ENCODE results near the gene SRPK2.

The SRPK2 gene

DNA sequence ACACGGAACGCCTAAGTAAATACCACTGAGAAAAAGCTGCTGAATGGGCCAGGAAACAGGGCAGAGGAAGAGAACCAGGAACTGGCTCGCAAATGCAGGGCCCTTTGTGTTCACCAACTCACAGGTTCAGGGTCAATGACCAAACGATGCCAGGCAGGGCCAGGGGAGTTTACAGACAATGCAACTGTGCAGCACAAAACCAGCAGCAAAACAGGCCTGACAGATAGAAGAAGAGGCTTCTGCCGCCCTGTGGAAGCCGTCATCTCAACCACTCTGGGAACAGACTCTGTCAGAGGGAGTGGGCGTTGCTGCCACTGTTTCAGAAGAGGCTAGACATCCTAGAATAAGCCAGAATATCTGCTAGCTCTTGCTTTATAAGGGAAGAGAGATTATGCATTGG lies 256.8 kb downstream of the SRPK2 start:
- no peaks in the 10 kb centered on the region for H3K4me1 Mint-ChIP-seq (ENCODE audit: low read depth)

DNA sequence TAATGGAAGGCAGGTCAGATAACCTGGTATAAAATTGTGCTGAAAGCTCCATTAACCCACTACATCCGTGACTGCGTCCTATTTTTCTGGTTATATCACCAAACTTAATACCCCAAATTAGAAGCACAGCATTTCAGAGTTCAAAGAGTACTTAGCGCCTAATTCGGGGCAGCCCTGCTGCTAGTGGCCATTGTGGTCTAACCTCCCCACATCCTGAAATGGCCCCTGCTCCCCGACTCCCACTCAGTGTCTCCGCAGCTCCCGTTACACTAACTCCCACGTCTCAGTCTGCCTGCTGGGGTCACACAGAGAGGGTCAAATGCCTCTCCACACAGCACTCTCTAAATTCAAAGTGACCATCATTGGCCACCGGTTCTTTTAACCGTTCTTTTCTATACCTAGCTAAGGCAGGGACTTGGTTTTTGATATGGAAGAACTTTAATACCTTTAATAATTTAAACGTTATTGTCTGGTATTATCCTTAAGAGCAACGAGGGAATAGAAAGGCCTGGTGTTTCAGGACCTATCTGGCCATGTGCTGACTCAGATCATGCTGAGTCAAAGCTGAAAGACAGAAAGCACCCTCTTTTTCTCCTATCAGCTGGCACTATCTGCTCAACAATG lies 257.6 kb downstream of the SRPK2 start:
- H3K27ac Mint-ChIP-seq, result no peak overlapping the region
- no peak overlapping the region for H3K4me3 Mint-ChIP-seq
- H3K27me3 Mint-ChIP-seq, result no peaks in the 10 kb centered on the region
- intact Hi-C loops (cut with micrococcal nuclease), result no loop called here
- H3K36me3 Mint-ChIP-seq (ENCODE audit: low read depth), result peaks cover 86% of the 10 kb centered on the region
- H3K9me3 Mint-ChIP-seq, result no peaks in the 10 kb centered on the region
- H3K4me1 Mint-ChIP-seq (ENCODE audit: low read depth), result no peaks in the 10 kb centered on the region

More for the DNA sequence above, 256.8 kb downstream of the SRPK2 start:
- Mint-ChIP-seq H3K27me3 (no peaks in the 10 kb centered on the region), H3K36me3 (ENCODE audit: low read depth) (peaks cover 86% of the 10 kb centered on the region), H3K4me3 (no peak overlapping the region), H3K9me3 (no peaks in the 10 kb centered on the region), H3K27ac (no peak overlapping the region)
- intact Hi-C loops (cut with micrococcal nuclease), result no loop called here

DNA sequence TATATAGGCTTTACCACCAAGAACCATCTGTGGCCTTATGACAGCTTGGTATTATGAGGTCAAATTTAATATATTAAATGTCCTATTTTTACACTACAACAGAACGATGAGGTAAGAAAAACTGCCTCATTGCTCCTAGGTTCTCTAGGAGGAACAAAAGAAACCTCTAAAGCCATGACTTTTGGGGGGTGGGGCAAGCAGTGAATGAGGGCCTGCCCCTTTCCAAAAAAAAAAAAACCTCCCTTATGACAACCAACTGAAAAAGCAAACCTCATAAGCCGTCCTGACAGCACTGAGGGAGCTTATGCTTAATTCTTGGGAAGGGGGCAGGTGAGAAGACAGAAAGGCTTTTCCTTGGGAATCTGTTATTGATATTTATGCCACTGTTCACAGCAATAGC lies 258.1 kb downstream of the SRPK2 start:
- Mint-ChIP-seq H3K9me3 (no peaks in the 10 kb centered on the region), H3K27me3 (no peaks in the 10 kb centered on the region), H3K36me3 (ENCODE audit: low read depth) (peaks cover 91% of the 10 kb centered on the region), H3K27ac (no peak overlapping the region), H3K4me1 (ENCODE audit: low read depth) (no peaks in the 10 kb centered on the region), H3K4me3 (no peak overlapping the region)
- intact Hi-C loops (cut with micrococcal nuclease), result no loop called here

GRCh38 chr7:105130048-105130447 lies 258.7 kb downstream of the SRPK2 start:
- Mint-ChIP-seq H3K9me3 (no peaks in the 10 kb centered on the region), H3K27me3 (no peaks in the 10 kb centered on the region), H3K36me3 (ENCODE audit: low read depth) (peaks cover 93% of the 10 kb centered on the region), H3K27ac (no peak overlapping the region), H3K4me3 (no peak overlapping the region), H3K4me1 (ENCODE audit: low read depth) (no peaks in the 10 kb centered on the region)
- intact Hi-C loops (cut with micrococcal nuclease), result no loop called here

- Mint-ChIP-seq H3K27me3 (no peaks in the 10 kb centered on the region), H3K36me3 (ENCODE audit: low read depth) (peaks cover 94% of the 10 kb centered on the region), H3K9me3 (no peaks in the 10 kb centered on the region), H3K4me3 (no peak overlapping the region), H3K27ac (no peak overlapping the region), H3K4me1 (ENCODE audit: low read depth) (no peaks in the 10 kb centered on the region)
- intact Hi-C loops (cut with micrococcal nuclease), result no loop called here
Measured at GRCh38 chr7:105127179-105127578, 261.5 kb downstream of the SRPK2 start.

- no peak overlapping the region for H3K4me3 Mint-ChIP-seq
- no peak overlapping the region for H3K27ac Mint-ChIP-seq
- intact Hi-C loops (cut with micrococcal nuclease), result no loop called here
- H3K4me1 Mint-ChIP-seq (ENCODE audit: low read depth), result peaks cover 4% of the 10 kb centered on the region
- H3K27me3 Mint-ChIP-seq, result no peaks in the 10 kb centered on the region
- peaks cover 92% of the 10 kb centered on the region for H3K36me3 Mint-ChIP-seq (ENCODE audit: low read depth)
- no peaks in the 10 kb centered on the region for H3K9me3 Mint-ChIP-seq
Measured at GRCh38 chr7:105126436-105126975, 262.2 kb downstream of the SRPK2 start.

GRCh38 chr7:105125745-105126144 lies 263.0 kb downstream of the SRPK2 start:
- Mint-ChIP-seq H3K36me3 (ENCODE audit: low read depth) (peaks cover 92% of the 10 kb centered on the region), H3K9me3 (no peaks in the 10 kb centered on the region), H3K27me3 (no peaks in the 10 kb centered on the region), H3K4me3 (no peak overlapping the region), H3K27ac (no peak overlapping the region), H3K4me1 (ENCODE audit: low read depth) (peaks cover 11% of the 10 kb centered on the region)
- intact Hi-C loops (cut with micrococcal nuclease), result no loop called here

GRCh38 chr7:105122619-105123018 lies 266.1 kb downstream of the SRPK2 start:
- no peak overlapping the region for H3K4me3 Mint-ChIP-seq
- peaks cover 19% of the 10 kb centered on the region for H3K4me1 Mint-ChIP-seq (ENCODE audit: low read depth)
- no peak overlapping the region for H3K27ac Mint-ChIP-seq
- H3K27me3 Mint-ChIP-seq, result no peaks in the 10 kb centered on the region
- intact Hi-C loops (cut with micrococcal nuclease), result loop anchor here (5.0 kb wide), 1 partner anchor 630 kb away; no protein-coding TSS in a partner anchor
- peaks cover 81% of the 10 kb centered on the region for H3K36me3 Mint-ChIP-seq (ENCODE audit: low read depth)
- no peaks in the 10 kb centered on the region for H3K9me3 Mint-ChIP-seq

DNA sequence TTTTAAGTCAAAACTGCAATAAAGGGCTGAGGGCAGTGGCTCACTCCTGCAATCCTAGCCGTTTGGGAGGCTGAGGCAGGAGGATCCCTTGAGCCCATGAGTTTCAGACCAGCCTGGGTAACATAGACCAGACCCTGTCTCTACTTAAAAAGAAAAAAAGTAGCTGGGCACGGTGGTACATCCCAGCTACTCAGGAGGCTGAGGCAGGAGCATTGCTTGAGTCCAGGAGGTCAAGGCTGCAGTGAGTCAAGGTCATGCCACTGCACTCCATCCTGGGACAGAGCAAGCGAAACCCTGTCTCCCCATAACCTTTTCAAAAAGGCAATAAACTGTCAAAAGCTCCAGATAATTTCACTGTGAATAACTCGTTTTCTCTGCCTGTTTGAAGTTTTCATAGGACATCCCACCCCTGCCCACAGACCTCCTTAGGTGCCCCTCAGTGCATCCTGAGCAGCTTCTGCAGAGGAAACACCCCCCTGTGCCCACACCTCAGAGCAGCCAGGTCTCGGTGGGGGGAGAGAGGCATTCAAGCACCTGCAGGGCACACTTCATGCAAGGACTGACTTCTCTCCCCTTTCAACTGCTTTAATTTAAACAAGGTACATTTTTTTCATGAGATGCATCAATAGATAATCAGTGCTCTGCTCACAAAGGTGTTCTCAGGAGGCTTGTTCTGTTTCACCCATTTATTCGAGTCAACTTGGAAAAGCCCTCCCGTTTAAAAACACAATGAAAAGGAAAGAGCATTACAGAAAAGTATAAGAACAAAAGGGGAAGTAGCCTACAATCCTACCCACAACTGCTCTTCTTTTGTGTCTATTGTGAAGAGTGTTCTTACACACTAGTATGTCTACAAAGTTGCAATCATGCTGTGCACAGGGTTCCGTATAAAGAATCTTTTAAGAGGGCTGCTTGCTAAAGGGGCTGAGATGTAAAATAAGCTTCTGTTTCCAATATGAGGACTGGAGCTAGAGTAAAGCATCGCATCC lies 269.8 kb downstream of the SRPK2 start:
- Mint-ChIP-seq H3K27me3 (no peaks in the 10 kb centered on the region), H3K4me3 (no peak overlapping the region), H3K27ac (no peak overlapping the region), H3K36me3 (ENCODE audit: low read depth) (peaks cover 65% of the 10 kb centered on the region), H3K4me1 (ENCODE audit: low read depth) (peaks cover 19% of the 10 kb centered on the region), H3K9me3 (no peaks in the 10 kb centered on the region)
- intact Hi-C loops (cut with micrococcal nuclease), result no loop called here

DNA sequence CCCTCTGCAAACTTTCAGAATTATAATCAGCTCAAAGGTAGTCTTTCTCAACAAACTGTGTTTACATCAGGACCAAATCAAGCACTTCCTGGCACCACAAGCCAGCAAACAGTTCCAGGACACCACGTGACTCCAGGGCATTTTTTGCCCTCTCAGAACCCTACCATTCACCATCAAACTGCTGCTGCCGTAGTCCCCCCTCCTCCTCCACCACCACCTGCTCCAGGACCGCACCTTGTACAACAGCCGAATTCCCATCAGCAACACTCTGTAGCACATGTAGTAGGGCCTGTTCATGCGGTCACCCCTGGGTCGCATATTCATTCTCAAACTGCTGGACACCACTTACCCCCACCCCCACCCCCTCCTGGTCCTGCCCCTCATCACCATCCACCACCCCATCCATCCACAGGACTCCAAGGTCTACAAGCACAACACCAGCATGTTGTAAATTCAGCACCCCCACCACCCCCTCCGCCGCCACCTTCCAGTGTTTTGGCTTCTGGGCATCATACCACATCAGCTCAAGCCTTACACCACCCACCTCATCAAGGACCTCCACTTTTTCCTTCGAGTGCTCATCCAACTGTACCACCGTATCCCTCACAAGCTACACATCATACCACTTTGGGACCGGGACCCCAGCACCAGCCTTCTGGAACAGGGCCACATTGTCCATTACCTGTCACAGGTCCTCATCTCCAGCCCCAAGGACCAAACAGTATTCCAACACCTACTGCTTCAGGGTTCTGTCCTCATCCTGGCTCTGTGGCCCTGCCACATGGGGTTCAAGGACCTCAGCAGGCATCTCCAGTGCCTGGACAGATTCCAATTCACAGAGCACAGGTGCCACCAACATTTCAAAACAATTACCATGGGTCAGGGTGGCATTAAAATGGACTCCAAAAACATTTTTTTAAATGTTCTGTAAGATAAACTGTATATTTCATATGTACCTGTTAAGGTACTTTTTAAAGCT lies 276.0 kb downstream of the SRPK2 start:
- Mint-ChIP-seq H3K4me1 (ENCODE audit: low read depth) (no peaks in the 10 kb centered on the region), H3K36me3 (ENCODE audit: low read depth) (peaks cover 78% of the 10 kb centered on the region), H3K27ac (no peak overlapping the region), H3K9me3 (no peaks in the 10 kb centered on the region), H3K4me3 (no peak overlapping the region), H3K27me3 (no peaks in the 10 kb centered on the region)
- intact Hi-C loops (cut with micrococcal nuclease), result no loop called here

DNA sequence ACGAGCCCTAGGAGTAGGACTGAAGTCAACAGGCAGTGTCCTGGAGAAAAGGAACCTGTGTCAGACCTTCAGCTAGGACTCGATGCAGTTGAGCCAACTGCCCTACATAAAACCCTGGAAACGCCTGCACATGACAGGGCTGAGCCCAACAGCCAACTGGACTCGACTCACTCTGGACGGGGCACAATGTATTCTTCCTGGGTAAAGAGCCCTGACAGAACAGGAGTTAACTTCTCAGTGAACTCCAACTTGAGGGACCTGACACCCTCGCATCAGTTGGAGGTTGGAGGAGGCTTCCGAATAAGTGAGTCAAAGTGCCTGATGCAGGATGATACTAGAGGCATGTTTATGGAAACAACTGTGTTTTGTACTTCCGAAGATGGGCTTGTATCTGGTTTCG lies 281.3 kb downstream of the SRPK2 start:
- H3K9me3 Mint-ChIP-seq, result no peaks in the 10 kb centered on the region
- intact Hi-C loops (cut with micrococcal nuclease), result no loop called here
- no peak overlapping the region for H3K27ac Mint-ChIP-seq
- H3K4me1 Mint-ChIP-seq (ENCODE audit: low read depth), result no peaks in the 10 kb centered on the region
- no peaks in the 10 kb centered on the region for H3K27me3 Mint-ChIP-seq
- peaks cover 94% of the 10 kb centered on the region for H3K36me3 Mint-ChIP-seq (ENCODE audit: low read depth)
- no peak overlapping the region for H3K4me3 Mint-ChIP-seq

DNA sequence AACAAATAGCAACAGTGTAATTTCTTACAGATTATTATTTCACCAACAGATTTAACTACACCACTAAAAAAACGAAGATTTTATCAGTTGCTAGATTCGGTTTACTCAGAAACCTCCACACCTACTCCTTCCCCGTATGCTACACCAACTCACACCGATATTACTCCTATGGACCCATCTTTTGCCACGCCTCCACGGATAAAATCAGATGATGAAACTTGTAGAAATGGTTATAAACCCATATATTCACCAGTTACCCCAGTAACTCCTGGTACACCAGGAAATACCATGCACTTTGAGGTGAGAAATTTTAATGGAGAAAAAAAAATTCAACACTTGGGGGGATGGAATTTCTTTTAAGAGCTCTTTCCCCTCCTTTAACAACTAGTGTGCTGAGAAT lies 282.2 kb downstream of the SRPK2 start:
- Mint-ChIP-seq H3K27me3 (no peaks in the 10 kb centered on the region), H3K36me3 (ENCODE audit: low read depth) (peaks cover 86% of the 10 kb centered on the region), H3K9me3 (no peaks in the 10 kb centered on the region), H3K4me1 (ENCODE audit: low read depth) (no peaks in the 10 kb centered on the region), H3K27ac (no peak overlapping the region), H3K4me3 (no peak overlapping the region)
- intact Hi-C loops (cut with micrococcal nuclease), result no loop called here

GRCh38 chr7:105105579-105105978 lies 283.1 kb downstream of the SRPK2 start:
- no peaks in the 10 kb centered on the region for H3K4me1 Mint-ChIP-seq (ENCODE audit: low read depth)
- H3K27me3 Mint-ChIP-seq, result no peaks in the 10 kb centered on the region
- no peak overlapping the region for H3K4me3 Mint-ChIP-seq
- H3K36me3 Mint-ChIP-seq (ENCODE audit: low read depth), result peaks cover 86% of the 10 kb centered on the region
- no peaks in the 10 kb centered on the region for H3K9me3 Mint-ChIP-seq
- intact Hi-C loops (cut with micrococcal nuclease), result no loop called here
- H3K27ac Mint-ChIP-seq, result no peak overlapping the region
